Measurements from ENCODE around the gene DAPK2.
"Not testable (repeated sequence)": the region's sequence is repeated elsewhere in the genome, so short reads cannot be mapped to it uniquely, and the experiment has no call there.

Gene DAPK2

GRCh38 chr15:63967616-63968015 lies 78.7 kb downstream of the DAPK2 start:
- no peak for DNase-seq (ENCODE audit: low read depth)
- no peak overlapping the region for H3K4me3 ChIP-seq (ENCODE audit: control insufficient read depth, low read depth, low read length)
- no peak for TF ChIP-seq CTCF (IDR thresholded peaks at IDR 0.05; ENCODE audit: control insufficient read depth, insufficient read depth, low read depth, low read length, missing control alignments)

- H3K4me3 ChIP-seq (ENCODE audit: control insufficient read depth, low read depth, low read length), result not testable (repeated sequence)
These were observed 83.2 kb downstream of the DAPK2 start for GRCh38 chr15:63962947-63963721.

DNA sequence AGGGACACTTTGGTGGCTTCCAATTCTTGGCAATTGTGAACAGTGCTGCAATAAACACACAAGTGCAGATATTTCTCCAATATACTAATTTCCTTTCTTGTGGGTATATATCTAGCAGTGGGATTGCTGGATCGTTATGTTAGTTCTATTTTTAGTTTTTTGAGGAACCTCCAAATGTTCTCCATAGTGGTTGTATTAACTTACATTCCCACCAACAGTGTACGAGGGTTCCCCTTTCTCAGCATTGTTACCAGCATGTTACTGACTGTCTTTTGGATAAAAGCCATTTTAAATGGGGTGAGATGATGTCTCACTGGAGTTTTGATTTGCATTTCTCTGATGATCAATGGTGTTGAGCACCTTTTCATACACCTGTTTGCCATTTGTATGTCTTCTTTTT lies 92.8 kb downstream of the DAPK2 start:
- TF ChIP-seq CTCF (IDR thresholded peaks at IDR 0.05; ENCODE audit: control insufficient read depth, insufficient read depth, low read depth, low read length, missing control alignments), result no peak
- H3K4me3 ChIP-seq (ENCODE audit: control insufficient read depth, low read depth, low read length), result no peak overlapping the region
- DNase-seq (ENCODE audit: low read depth), result no peak

More at GRCh38 chr15:63962947-63963721, 83.2 kb downstream of the DAPK2 start:
- DNase-seq (ENCODE audit: low read depth), result not testable (repeated sequence)

DNA sequence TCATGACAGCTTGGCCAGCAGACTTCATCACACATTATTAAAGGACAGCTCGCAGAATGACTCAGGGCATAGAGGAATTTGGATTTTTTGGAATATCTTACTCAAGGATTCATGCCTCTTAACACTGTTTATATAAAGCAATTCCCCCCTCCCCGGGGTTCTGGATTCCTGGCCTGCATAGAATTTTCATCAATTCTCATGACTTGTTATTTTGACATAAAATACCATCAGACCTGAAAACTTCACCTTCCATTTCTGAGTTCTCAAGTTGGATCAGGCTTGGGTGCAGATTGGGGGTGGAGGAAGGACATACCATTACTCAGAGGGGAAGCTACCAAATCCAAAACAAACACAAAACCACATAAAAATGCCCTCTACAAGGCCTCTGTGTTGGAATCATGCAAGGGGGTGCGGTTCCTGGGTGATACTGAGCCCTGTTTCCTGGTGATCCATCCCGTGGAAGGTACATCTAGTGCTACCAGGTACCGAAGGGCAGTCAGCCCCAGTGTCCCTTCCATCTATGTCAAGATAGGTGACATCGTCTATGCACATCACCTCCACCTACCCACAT lies 95.3 kb downstream of the DAPK2 start:
- peak; percentile 70 for DNase-seq (ENCODE audit: low read depth)
- H3K4me3 ChIP-seq (ENCODE audit: control insufficient read depth, low read depth, low read length), result no peak overlapping the region
- TF ChIP-seq CTCF (IDR thresholded peaks at IDR 0.05; ENCODE audit: control insufficient read depth, insufficient read depth, low read depth, low read length, missing control alignments), result no peak

GRCh38 chr15:63948971-63949370 lies 97.3 kb downstream of the DAPK2 start:
- no peak for DNase-seq (ENCODE audit: low read depth)

GRCh38 chr15:63948436-63948835 lies 97.8 kb downstream of the DAPK2 start:
- no peak overlapping the region for H3K4me3 ChIP-seq (ENCODE audit: control insufficient read depth, low read depth, low read length)
- no peak for DNase-seq (ENCODE audit: low read depth)
- TF ChIP-seq CTCF (IDR thresholded peaks at IDR 0.05; ENCODE audit: control insufficient read depth, insufficient read depth, low read depth, low read length, missing control alignments), result no peak

More at GRCh38 chr15:63948971-63949370, 97.3 kb downstream of the DAPK2 start:
- no peak overlapping the region for H3K4me3 ChIP-seq (ENCODE audit: control insufficient read depth, low read depth, low read length)
- no peak for TF ChIP-seq CTCF (IDR thresholded peaks at IDR 0.05; ENCODE audit: control insufficient read depth, insufficient read depth, low read depth, low read length, missing control alignments)

GRCh38 chr15:63947228-63947627 lies 99.1 kb downstream of the DAPK2 start:
- no peak for TF ChIP-seq CTCF (IDR thresholded peaks at IDR 0.05; ENCODE audit: control insufficient read depth, insufficient read depth, low read depth, low read length, missing control alignments)
- no peak overlapping the region for H3K4me3 ChIP-seq (ENCODE audit: control insufficient read depth, low read depth, low read length)
- no peak for DNase-seq (ENCODE audit: low read depth)

Measured in AG09309 (cell line).